Heart left ventricle (tissue), 16 donors: Measurements from ENCODE around the gene CDK6. TPM values are rescaled to one million over a fixed set of nuclear protein-coding genes. Genes with fewer than 3 reads are reported as not detected.

Experiments used
- ATAC-seq, 4 donors: fragments of 200-7000 bp; cut with Tn5 transposase; one replicate each; pipeline ENCODE4 v1.9.1; 2020 to 2022; ENCODE audit warnings: moderate library complexity in 4 of 4, mild to moderate bottlenecking in 3 of 4, moderate number of reproducible peaks in 1 of 4
- DNase-seq, 5 donors: peaks; one replicate each; pipeline ENCODE4 v3.0.0-alpha.2; 2020
- H3K27ac ChIP-seq, 12 donors: fragments of 200-600 bp; sonication (generic) in 4 of 12; one replicate each; pipeline versions ENCODE4 v1.5.0 to v1.8.0; 2016 to 2022; ENCODE audit warnings: mild to moderate bottlenecking in 2 of 12
- H3K27me3 ChIP-seq, 9 donors: fragments of 200-600 bp; sonication (generic) in 2 of 9; one replicate each; pipeline versions ENCODE4 v1.5.1 to v1.8.0; 2016 to 2022; ENCODE audit warnings: mild to moderate bottlenecking in 3 of 9
- H3K36me3 ChIP-seq, 9 donors: fragments of 200-600 bp; sonication (generic) in 2 of 9; one replicate each; pipeline versions ENCODE4 v1.5.0 to v1.8.0; 2018 to 2022; ENCODE audit warnings: mild to moderate bottlenecking in 2 of 9
- H3K4me1 ChIP-seq, 12 donors: fragments of 200-600 bp; sonication (generic) in 4 of 12; one replicate each; pipeline versions ENCODE4 v1.5.0 to v1.8.0; 2016 to 2022; ENCODE audit warnings: mild to moderate bottlenecking in 3 of 12
- H3K4me3 ChIP-seq, 12 donors: fragments of 200-600 bp; sonication (generic) in 4 of 12; one replicate each; pipeline versions ENCODE4 v1.5.0 to v1.8.0; 2017 to 2022; ENCODE audit warnings: mild to moderate bottlenecking in 9 of 12, moderate library complexity in 4 of 12
- H3K9me3 ChIP-seq, 12 donors: fragments of 200-600 bp; sonication (generic) in 4 of 12; one replicate each; pipeline versions ENCODE4 v1.5.0 to v1.8.0; 2016 to 2022; ENCODE audit warnings: mild to moderate bottlenecking in 1 of 12
- POLR2A ChIP-seq, 2 donors: fragments of 450-650 bp; IDR thresholded peaks; one replicate each; pipeline ENCODE4 v1.6.1; 2017; ENCODE audit warnings: antibody characterized with exemption in 2 of 2, mild to moderate bottlenecking in 2 of 2, moderate library complexity in 2 of 2
- WGBS, 4 donors: extraction: QIAGEN DNeasy Blood & Tissue Kit in 2 of 4; methylation state at CpG; one replicate each; pipeline versions ENCODE4 v1.1.5 to v1.1.7; 2013 to 2018; 5-methylcytosine and 5-hydroxymethylcytosine counted together
- intact Hi-C, 10 donors: fragments of 100-400 bp; cut with DNase I; formaldehyde crosslinking; loops; one replicate each; pipeline versions ENCODE4 v1.11.1 to v1.14.2; 2022
- polyA plus RNA-seq, 2 donors: library from polyadenylated mRNA; stranded (reverse); fragments of 200-250 nt; gene quantifications; one replicate each; pipeline ENCODE4 v1.2.3, GENCODE V29; 2013
- total RNA-seq, 9 donors: library from RNA; depleted of rRNA in 2 of 9; stranded (reverse); fragments of >200 nt in 2 of 9; fragmentation: NEBNext Ultra II Directional in 3 of 9; extraction: Animal tissue kit (Norgen Biotek cat#: 25700) in 3 of 9; gene quantifications; one replicate each; pipeline versions ENCODE4 v1.1.0 to v1.2.4, GENCODE V29; 2016 to 2023
- TF ChIP-seq, protein P1 (sequence below), 12 donors: fragments of 200-600 bp; sonication (generic) in 4 of 12; IDR thresholded peaks; one replicate each; pipeline versions ENCODE4 v1.5.0 to v1.8.0; 2018 to 2022; ENCODE audit warnings: antibody characterized with exemption in 12 of 12, mild to moderate bottlenecking in 5 of 12
- donor health status: ischemic (EF 13 %, LVEDD 7.1; RV severe dilation, severe dysfunction).
- donor health status: healthy with polysubstance abuse.
- donor health status: DM: no; HTN: yes; CAD: no.
- donor health status: DM: no; HTN: no; CAD: no.
- donor health status: ischemic (EF 25% LVEDD 6.9; RV normal size, moderate dysfunction).
- donor health status: ischemic (EF 25% LVEDD 5.7; RV mildly dilated, moderate dysfunction).
- donor health status: healthy.
- donor health status: DM: yes; HTN: yes; CAD: no.
- donor health status: ischemic (EF 35%, LVEDD 5.7; RV mildly dilated, moderate dysfunction).
- donor health status: nonischemic (EF 11% LVEDD 7.7; RV severe dilation, severe dysfunction).
- donor health status: DM: yes; HTN: yes; CAD: no.
- donor health status: PGD.
- donor health status: ischemic (EF 29% LVEDD 5.4; RV normal size, mild dysfunction).
- donor health status: nonischemic (EF 23%, LVEDD 6.1; RV moderate dilation, normal function).

The CDK6 gene
- total and polyA plus RNA-seq, 11 donors = 2.2 to 40.5 (median 18.7) TPM

DNA sequence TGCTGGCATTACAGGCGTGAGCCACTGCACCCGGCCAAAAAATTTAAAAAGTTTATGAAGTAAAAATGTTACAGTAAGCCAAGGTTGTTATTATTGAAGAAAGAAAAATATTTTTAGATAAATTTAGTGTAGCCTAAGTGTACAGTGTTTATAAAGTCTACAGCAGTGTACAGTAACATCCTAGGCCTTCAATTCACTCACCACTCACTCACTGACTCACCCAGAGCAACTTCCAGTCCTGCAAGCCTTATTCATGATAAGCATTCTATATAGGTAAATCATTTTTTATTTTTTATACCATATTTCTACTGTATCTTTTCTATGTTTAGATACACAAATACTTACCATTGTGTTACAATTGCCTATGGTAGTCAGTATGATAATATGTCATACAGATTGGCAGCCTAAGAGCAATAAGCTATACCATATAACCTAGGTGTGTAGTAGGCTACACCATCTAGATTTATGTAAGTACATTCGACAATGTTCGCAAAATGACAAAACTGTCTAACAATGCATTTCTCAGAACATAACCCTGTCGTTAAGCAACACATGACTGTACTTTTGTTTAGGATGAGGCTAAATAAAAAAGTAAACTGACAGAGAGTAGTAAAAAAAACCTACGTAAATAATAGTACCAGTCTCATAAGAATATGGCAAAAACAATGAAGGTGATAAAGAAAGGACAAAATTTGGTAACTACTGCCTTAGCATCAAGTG is 168.4 kb downstream of the CDK6 start:
- no peak overlapping the region for H3K27ac ChIP-seq
- DNase-seq (no peak), ATAC-seq (no peak)
- H3K4me3 ChIP-seq = no peak overlapping the region
- H3K4me1 ChIP-seq = peaks cover 0 to 11% (median 0%) of the 10 kb centered on the region in 12 donors
- intact Hi-C loops = no loop called here
- no peaks in the 10 kb centered on the region for H3K9me3 ChIP-seq
- 94 to 97% (median 97%) methylated on average over 6 of the region's 6 CpGs for WGBS, 4 donors
- no peaks in the 10 kb centered on the region for H3K27me3 ChIP-seq
- TF ChIP-seq POLR2A (IDR thresholded peaks at IDR 0.05) = no peak
- TF ChIP-seq, protein P1, sequence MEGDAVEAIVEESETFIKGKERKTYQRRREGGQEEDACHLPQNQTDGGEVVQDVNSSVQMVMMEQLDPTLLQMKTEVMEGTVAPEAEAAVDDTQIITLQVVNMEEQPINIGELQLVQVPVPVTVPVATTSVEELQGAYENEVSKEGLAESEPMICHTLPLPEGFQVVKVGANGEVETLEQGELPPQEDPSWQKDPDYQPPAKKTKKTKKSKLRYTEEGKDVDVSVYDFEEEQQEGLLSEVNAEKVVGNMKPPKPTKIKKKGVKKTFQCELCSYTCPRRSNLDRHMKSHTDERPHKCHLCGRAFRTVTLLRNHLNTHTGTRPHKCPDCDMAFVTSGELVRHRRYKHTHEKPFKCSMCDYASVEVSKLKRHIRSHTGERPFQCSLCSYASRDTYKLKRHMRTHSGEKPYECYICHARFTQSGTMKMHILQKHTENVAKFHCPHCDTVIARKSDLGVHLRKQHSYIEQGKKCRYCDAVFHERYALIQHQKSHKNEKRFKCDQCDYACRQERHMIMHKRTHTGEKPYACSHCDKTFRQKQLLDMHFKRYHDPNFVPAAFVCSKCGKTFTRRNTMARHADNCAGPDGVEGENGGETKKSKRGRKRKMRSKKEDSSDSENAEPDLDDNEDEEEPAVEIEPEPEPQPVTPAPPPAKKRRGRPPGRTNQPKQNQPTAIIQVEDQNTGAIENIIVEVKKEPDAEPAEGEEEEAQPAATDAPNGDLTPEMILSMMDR (IDR thresholded peaks at IDR 0.05) = no peak
- peaks cover 0 to 22% (median 6%) of the 10 kb centered on the region in 9 donors for H3K36me3 ChIP-seq

DNA sequence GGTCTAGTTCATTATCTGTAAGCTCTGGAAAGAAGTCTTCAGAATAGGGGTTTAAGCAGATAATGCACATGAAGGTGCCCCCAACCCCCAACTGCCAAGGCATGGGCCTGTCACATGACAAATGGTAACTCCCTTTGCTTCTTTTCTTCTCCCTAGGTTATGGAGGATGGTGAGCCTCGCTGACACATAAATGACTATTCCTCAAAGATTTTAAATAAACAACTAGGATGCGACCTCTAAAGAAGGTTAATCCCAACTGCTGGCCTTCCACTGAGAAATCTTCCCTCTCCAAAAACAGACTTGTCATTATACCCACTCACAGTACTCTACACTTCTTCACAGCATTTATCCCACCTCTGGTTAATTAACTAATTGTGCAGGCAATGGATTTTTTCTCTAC is 170.4 kb downstream of the CDK6 start:
- WGBS, 4 donors = 82 to 98% (median 95%) methylated on average over 2 of the region's 2 CpGs
- no peak for DNase-seq
- H3K36me3 ChIP-seq = peaks cover 0 to 17% (median 1%) of the 10 kb centered on the region in 9 donors
- no peak for ATAC-seq
- TF ChIP-seq, protein P1 (IDR thresholded peaks at IDR 0.05) = no peak
- TF ChIP-seq POLR2A (IDR thresholded peaks at IDR 0.05) = no peak
- intact Hi-C loops = no loop called here
- H3K4me3 ChIP-seq = no peak overlapping the region
- no peaks in the 10 kb centered on the region for H3K9me3 ChIP-seq
- no peak overlapping the region for H3K27ac ChIP-seq
- H3K4me1 ChIP-seq = peaks cover 0 to 11% (median 0%) of the 10 kb centered on the region in 12 donors
- no peaks in the 10 kb centered on the region for H3K27me3 ChIP-seq

GRCh38 chr7:92661651-92662050 is 174.7 kb downstream of the CDK6 start:
- Histone ChIP-seq H3K4me3 (no peak overlapping the region), H3K36me3 (peaks cover 0 to 12% (median 0%) of the 10 kb centered on the region in 9 donors), H3K27ac (no peak overlapping the region), H3K9me3 (no peaks in the 10 kb centered on the region), H3K27me3 (no peaks in the 10 kb centered on the region), H3K4me1 (peaks cover 0 to 5% (median 0%) of the 10 kb centered on the region in 12 donors)
- no peak for ATAC-seq
- TF ChIP-seq POLR2A (IDR thresholded peaks at IDR 0.05) = no peak
- TF ChIP-seq, protein P1 (IDR thresholded peaks at IDR 0.05) = no peak
- WGBS, 4 donors = 95 to 100% (median 97%) methylated on average over 1 of the region's 1 CpG
- DNase-seq = no peak
- intact Hi-C loops = no loop called here

GRCh38 chr7:92658671-92659070 is 177.7 kb downstream of the CDK6 start:
- H3K27ac ChIP-seq = no peak overlapping the region
- ATAC-seq (no peak), DNase-seq (no peak)
- 90 to 96% (median 95%) methylated on average over 4 of the region's 4 CpGs for WGBS, 4 donors
- peaks cover 0 to 7% (median 0%) of the 10 kb centered on the region in 9 donors for H3K36me3 ChIP-seq
- no peak overlapping the region for H3K4me3 ChIP-seq
- intact Hi-C loops = no loop called here
- no peaks in the 10 kb centered on the region for H3K9me3 ChIP-seq
- H3K27me3 ChIP-seq = no peaks in the 10 kb centered on the region
- peaks cover 0 to 7% (median 0%) of the 10 kb centered on the region in 12 donors for H3K4me1 ChIP-seq
- TF ChIP-seq, protein P1 (IDR thresholded peaks at IDR 0.05) = no peak
- no peak for TF ChIP-seq POLR2A (IDR thresholded peaks at IDR 0.05)
